SU-DHL-6 (cell line): Measurements from ENCODE around the gene FAM53B.

ENCODE experiments used
- H2AFZ ChIP-seq: fragments of 200-600 bp; sonication (generic); 2 replicates; pipeline ENCODE4 v1.6.1; 2014; ENCODE audit warnings: low read depth, mild to moderate bottlenecking, moderate library complexity, mixed read lengths, antibody characterized with exemption, low read length; ENCODE audit not compliant: severe bottlenecking
- H3F3A ChIP-seq: fragments of 200-600 bp; shearing (Covaris generic); 2 replicates; pipeline ENCODE4 v1.6.0; 2016; ENCODE audit warnings: antibody characterized with exemption, mild to moderate bottlenecking; ENCODE audit not compliant: insufficient read depth
- H3K27ac ChIP-seq: fragments of 200-600 bp; sonication (generic); 2 replicates; pipeline ENCODE4 v1.5.1; 2016; ENCODE audit warnings: low read depth, mild to moderate bottlenecking, low read length, moderate library complexity, mixed read lengths
- H3K27me3 ChIP-seq: fragments of 200-600 bp; sonication (generic), shearing (Covaris generic); 2 replicates; pipeline ENCODE4 v1.6.0; 2014; ENCODE audit warnings: mild to moderate bottlenecking, low read length
- H3K36me3 ChIP-seq: fragments of 200-600 bp; sonication (generic); 2 replicates; pipeline ENCODE4 v1.6.1; 2014; ENCODE audit warnings: mild to moderate bottlenecking, low read length, mixed read lengths
- H3K4me2 ChIP-seq: fragments of 300-600, 200-600 bp; shearing (Covaris generic), sonication (generic); 2 replicates; pipeline ENCODE4 v1.6.0; 2014; ENCODE audit warnings: low read length, low read depth, mild to moderate bottlenecking; ENCODE audit not compliant: poor library complexity, severe bottlenecking
- H3K4me3 ChIP-seq: fragments of 200-600 bp; sonication (generic); 2 replicates; pipeline ENCODE4 v1.5.1; 2014; ENCODE audit warnings: antibody characterized with exemption, low read length, mild to moderate bottlenecking, mixed read lengths; ENCODE audit not compliant: insufficient read depth, poor library complexity, severe bottlenecking
- H3K79me2 ChIP-seq: fragments of 200-600 bp; sonication (generic); 2 replicates; pipeline ENCODE4 v1.6.1; 2014; ENCODE audit warnings: mild to moderate bottlenecking, low read length, moderate library complexity; ENCODE audit not compliant: insufficient read depth
- H3K9ac ChIP-seq: fragments of 200-600 bp; sonication (generic); 2 replicates; pipeline ENCODE4 v1.7.0; 2014; ENCODE audit warnings: mild to moderate bottlenecking, low read length
- H3K9me2 ChIP-seq: fragments of 200-600 bp; sonication (generic); replicated peaks from 2 replicates; pipeline ENCODE4 v1.6.1; 2014; ENCODE audit warnings: low read length; ENCODE audit not compliant: insufficient read depth
- H3K9me3 ChIP-seq: fragments of 200-600 bp; sonication (generic); 2 replicates; pipeline ENCODE4 v1.6.1; 2014; ENCODE audit warnings: low read length, mixed read lengths; ENCODE audit not compliant: insufficient read depth
- H4K20me1 ChIP-seq: fragments of 200-600 bp; sonication (generic); 2 replicates; pipeline ENCODE4 v1.6.1; 2014; ENCODE audit warnings: low read depth, mild to moderate bottlenecking, antibody characterized with exemption, low read length, moderate library complexity, mixed read lengths
- CTCF ChIP-seq: fragments of 200-600 bp; sonication (generic); IDR thresholded peaks from one replicate; pipeline ENCODE4 v1.5.1; 2017; ENCODE audit warnings: antibody characterized with exemption, mild to moderate bottlenecking, low read length, moderate library complexity; ENCODE audit not compliant: insufficient read depth, poor library complexity, severe bottlenecking
- EZH2phosphoT487 ChIP-seq: fragments of 200-600 bp; sonication (generic), shearing (Covaris generic); conservative IDR thresholded peaks from 2 replicates; pipeline ENCODE4 v1.6.1; 2018; ENCODE audit warnings: mild to moderate bottlenecking, antibody characterized with exemption, low read length, moderate library complexity, mixed read lengths

FAM53B gene

GRCh38 chr10:124689911-124690498 lies 54.2 kb downstream of the FAM53B start:
- TF ChIP-seq CTCF: no peak
- Histone ChIP-seq H3K27me3 (no peaks in the 10 kb centered on the region), H3K9ac (no peak overlapping the region), H3K27ac (no peak overlapping the region), H3F3A (peaks cover 10% of the 10 kb centered on the region; the same call in 1 of the 2 replicates), H3K9me2 (no peaks in the 10 kb centered on the region), H3K4me3 (no peak overlapping the region), H3K79me2 (peaks cover 82% of the 10 kb centered on the region), H2AFZ (no peak overlapping the region), H3K36me3 (peaks cover 37% of the 10 kb centered on the region), H3K9me3 (no peaks in the 10 kb centered on the region), H3K4me2 (no peak overlapping the region), H4K20me1 (no peaks in the 10 kb centered on the region; the same call in 1 of the 2 replicates)

GRCh38 chr10:124688889-124689670 lies 55.1 kb downstream of the FAM53B start:
- no peaks in the 10 kb centered on the region for H3K27me3 ChIP-seq
- H3K27ac ChIP-seq: no peak overlapping the region
- H3K4me3 ChIP-seq: no peak overlapping the region
- peaks cover 41% of the 10 kb centered on the region for H3K36me3 ChIP-seq
- no peak overlapping the region for H3K9ac ChIP-seq
- peaks cover 88% of the 10 kb centered on the region for H3K79me2 ChIP-seq
- peaks cover 3% of the 10 kb centered on the region; the same call in 1 of the 2 replicates for H4K20me1 ChIP-seq
- no peaks in the 10 kb centered on the region for H3K9me3 ChIP-seq
- H3K9me2 ChIP-seq: no peaks in the 10 kb centered on the region
- TF ChIP-seq EZH2phosphoT487: no peak
- no peak for TF ChIP-seq CTCF
- H3F3A ChIP-seq: peaks cover 15% of the 10 kb centered on the region
- H3K4me2 ChIP-seq: no peak overlapping the region
- no peak overlapping the region for H2AFZ ChIP-seq

- Histone ChIP-seq H3K9me3 (no peaks in the 10 kb centered on the region), H3K79me2 (peaks cover 89% of the 10 kb centered on the region), H2AFZ (no peak overlapping the region), H3K36me3 (peaks cover 44% of the 10 kb centered on the region), H3K27ac (no peak overlapping the region), H4K20me1 (peaks cover 5% of the 10 kb centered on the region), H3K9ac (no peak overlapping the region), H3F3A (peaks cover 15% of the 10 kb centered on the region), H3K4me2 (no peak overlapping the region), H3K4me3 (no peak overlapping the region), H3K27me3 (no peaks in the 10 kb centered on the region), H3K9me2 (no peaks in the 10 kb centered on the region)
- no peak for TF ChIP-seq EZH2phosphoT487
- no peak for TF ChIP-seq CTCF
Measured at GRCh38 chr10:124688386-124688785, 55.8 kb downstream of the FAM53B start.
